Mesenchymal stem cell (in vitro differentiated cells and primary cell): ENCODE data around the gene CDK14.

ENCODE experiments used
- DNase-seq: peaks from one replicate; pipeline ENCODE4 v3.0.0-alpha.2; 2013
- H2AFZ ChIP-seq: one replicate; pipeline ENCODE4 v1.6.1; 2013; ENCODE audit warnings: low read depth, mild to moderate bottlenecking, control low read depth, inconsistent platforms, low read length, moderate library complexity
- H2AK5ac ChIP-seq: 2 replicates; pipeline ENCODE4 v1.6.1; 2013; ENCODE audit warnings: low read length, moderate library complexity, mild to moderate bottlenecking, inconsistent platforms; ENCODE audit not compliant: severe bottlenecking
- H2BK120ac ChIP-seq: one replicate; pipeline ENCODE4 v1.6.1; 2013; ENCODE audit warnings: low read depth, mild to moderate bottlenecking, inconsistent platforms, low read length, moderate library complexity
- H2BK12ac ChIP-seq, 2 experiments: one replicate each; pipeline ENCODE4 v1.6.1; 2013; ENCODE audit warnings: inconsistent platforms in 2 of 2, low read length in 2 of 2, mild to moderate bottlenecking in 2 of 2, moderate library complexity in 2 of 2, control low read depth in 1 of 2
- H2BK15ac ChIP-seq: one replicate; pipeline ENCODE4 v1.6.1; 2013; ENCODE audit warnings: mild to moderate bottlenecking, low read depth, inconsistent platforms; ENCODE audit not compliant: poor library complexity, severe bottlenecking
- H2BK5ac ChIP-seq: 2 replicates; pipeline ENCODE4 v1.6.1; 2013; ENCODE audit warnings: low read depth, mild to moderate bottlenecking, low read length, control low read depth, inconsistent platforms; ENCODE audit not compliant: poor library complexity, severe bottlenecking
- H3K14ac ChIP-seq, 2 experiments: one replicate each; pipeline ENCODE4 v1.6.1; 2013; ENCODE audit warnings: inconsistent platforms in 2 of 2, low read length in 2 of 2, control low read depth in 1 of 2, mild to moderate bottlenecking in 1 of 2, moderate library complexity in 1 of 2
- H3K18ac ChIP-seq, 2 experiments: one replicate each; pipeline ENCODE4 v1.6.1; 2013; ENCODE audit warnings: inconsistent platforms in 2 of 2, low read length in 2 of 2, control low read depth in 1 of 2, low read depth in 1 of 2, mild to moderate bottlenecking in 1 of 2
- H3K23ac ChIP-seq, 2 experiments: one replicate each; pipeline ENCODE4 v1.6.1; 2013; ENCODE audit warnings: inconsistent platforms in 2 of 2, low read length in 2 of 2, mild to moderate bottlenecking in 2 of 2, moderate library complexity in 2 of 2, control low read depth in 1 of 2
- H3K27ac ChIP-seq: 2 replicates; pipeline ENCODE4 v1.5.1; 2013; ENCODE audit warnings: mild to moderate bottlenecking, moderate library complexity, low read length, control low read depth, inconsistent platforms; ENCODE audit not compliant: poor library complexity, severe bottlenecking
- H3K27me3 ChIP-seq, 2 experiments: 2 replicates each; pipeline versions ENCODE4 v1.6.1 to v1.7.0; 2013; ENCODE audit warnings: low read length in 2 of 2, mild to moderate bottlenecking in 2 of 2, moderate library complexity in 2 of 2, control low read depth in 1 of 2, inconsistent platforms in 1 of 2; ENCODE audit not compliant: control insufficient read depth in 1 of 2, insufficient read depth in 1 of 2
- H3K36me3 ChIP-seq, 2 experiments: 2 replicates each; pipeline versions ENCODE4 v1.6.1 to v1.7.0; 2013; ENCODE audit warnings: low read length in 2 of 2, control low read depth in 1 of 2, inconsistent platforms in 1 of 2, low read depth in 1 of 2, mild to moderate bottlenecking in 1 of 2; ENCODE audit not compliant: insufficient read depth in 2 of 2, control insufficient read depth in 1 of 2
- H3K4ac ChIP-seq, 2 experiments: one replicate each; pipeline ENCODE4 v1.6.1; 2013; ENCODE audit warnings: inconsistent platforms in 2 of 2, low read length in 2 of 2, mild to moderate bottlenecking in 2 of 2, moderate library complexity in 2 of 2, control low read depth in 1 of 2, low read depth in 1 of 2
- H3K4me1 ChIP-seq: 2 replicates; pipeline ENCODE4 v1.6.1; 2013; ENCODE audit warnings: low read depth, low read length, control low read depth; ENCODE audit not compliant: control insufficient read depth, insufficient read depth
- H3K4me2 ChIP-seq: 2 replicates; pipeline ENCODE4 v1.6.1; 2013; ENCODE audit warnings: low read length, mild to moderate bottlenecking, inconsistent platforms; ENCODE audit not compliant: poor library complexity, severe bottlenecking
- H3K4me3 ChIP-seq, 2 experiments: 2 replicates each; pipeline versions ENCODE4 v1.5.1 to v1.7.0; 2013; ENCODE audit warnings: low read length in 2 of 2, mild to moderate bottlenecking in 2 of 2, control low read depth in 1 of 2, low read depth in 1 of 2; ENCODE audit not compliant: insufficient read depth in 1 of 2
- H3K79me1 ChIP-seq: replicated peaks from 2 replicates; pipeline ENCODE4 v1.6.1; 2013; ENCODE audit warnings: mild to moderate bottlenecking, control low read depth, low read length, inconsistent platforms; ENCODE audit not compliant: poor library complexity, severe bottlenecking
- H3K9ac ChIP-seq: 2 replicates; pipeline ENCODE4 v1.7.0; 2013; ENCODE audit warnings: mild to moderate bottlenecking, low read length, moderate library complexity
- H3K9me3 ChIP-seq: 2 replicates; pipeline ENCODE4 v1.7.0; 2013; ENCODE audit warnings: mild to moderate bottlenecking, low read length; ENCODE audit not compliant: control insufficient read depth
- H4K8ac ChIP-seq: one replicate; pipeline ENCODE4 v1.6.1; 2013; ENCODE audit warnings: inconsistent platforms, mild to moderate bottlenecking, low read length, moderate library complexity
- H4K91ac ChIP-seq: one replicate; pipeline ENCODE4 v1.6.1; 2013; ENCODE audit warnings: mild to moderate bottlenecking, low read length, inconsistent platforms
- WGBS: methylation state at CpG from one replicate; pipeline ENCODE4 v1.1.7; 2013; ENCODE audit warnings: mixed read lengths; 5-methylcytosine and 5-hydroxymethylcytosine counted together

CDK14 gene

DNA sequence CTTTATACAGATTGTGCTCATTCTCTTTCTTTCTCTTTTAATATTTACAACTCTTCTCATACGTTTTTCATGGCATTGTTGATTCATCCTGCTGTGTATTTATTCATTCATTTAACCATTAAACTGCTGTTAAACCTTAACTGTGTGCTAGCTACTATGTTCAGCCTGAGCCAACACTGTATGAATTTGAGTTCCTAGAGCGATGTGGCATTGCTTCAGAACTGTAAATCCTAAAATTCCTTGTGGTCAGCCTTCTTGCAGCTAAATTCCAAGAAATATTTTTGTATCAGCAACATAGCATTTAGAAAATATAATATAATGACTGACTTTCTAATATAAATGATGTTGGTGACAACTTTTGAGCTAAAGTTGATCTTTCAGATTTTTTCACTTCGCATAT, 483.4 kb downstream of the CDK14 start:
- Histone ChIP-seq H3K4me2 (no peak overlapping the region), H3K4ac (no peak overlapping the region), H3K4me3 (no peak overlapping the region), H3K79me1 (no peaks in the 10 kb centered on the region), H3K9ac (no peak overlapping the region), H3K27ac (peak overlapping the region; percentile 23), H2AFZ (no peak overlapping the region), H2BK120ac (no peak overlapping the region), H4K91ac (no peak overlapping the region), H3K23ac (no peak overlapping the region), H2BK15ac (no peak overlapping the region), H3K27me3 (no peaks in the 10 kb centered on the region), H3K36me3 (no peaks in the 10 kb centered on the region), H2BK5ac (no peak overlapping the region), H2AK5ac (no peak overlapping the region), H3K9me3 (no peaks in the 10 kb centered on the region), H3K14ac (no peak overlapping the region), H3K4me1 (peaks cover 1% of the 10 kb centered on the region), H4K8ac (no peak overlapping the region), H3K18ac (no peak overlapping the region), H2BK12ac (no peak overlapping the region)
- 47% methylated on average over 2 of the region's 3 CpGs for WGBS
- no peak for DNase-seq

DNA sequence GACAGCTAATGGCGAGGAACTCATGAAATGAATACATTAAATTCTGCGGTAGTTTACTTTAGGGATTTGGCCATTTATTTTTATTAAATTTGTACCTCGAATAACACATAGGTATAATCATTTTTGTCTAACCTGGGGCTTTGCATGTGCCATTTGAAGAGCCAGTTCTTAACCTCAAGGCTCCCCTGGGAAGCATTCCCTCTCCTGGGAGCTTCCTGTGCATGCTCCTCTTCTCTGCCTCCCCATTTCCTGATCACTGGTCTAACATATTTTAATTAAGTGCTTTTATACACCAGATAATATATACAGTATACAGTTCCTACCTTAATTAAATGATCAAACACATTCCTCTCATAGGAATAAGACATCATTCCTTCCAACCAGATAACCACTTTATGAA, 484.2 kb downstream of the CDK14 start:
- Histone ChIP-seq H3K36me3 (peaks cover 0 to 2% of the 10 kb centered on the region in 2 experiments), H2BK120ac (no peak overlapping the region), H3K27me3 (no peaks in the 10 kb centered on the region), H3K18ac (no peak overlapping the region), H2BK12ac (no peak overlapping the region), H4K8ac (no peak overlapping the region), H2AFZ (no peak overlapping the region), H3K4me2 (no peak overlapping the region), H3K9me3 (no peaks in the 10 kb centered on the region), H3K4me1 (peaks cover 1% of the 10 kb centered on the region), H3K9ac (no peak overlapping the region), H3K79me1 (no peaks in the 10 kb centered on the region), H3K23ac (no peak overlapping the region), H3K14ac (no peak overlapping the region), H4K91ac (no peak overlapping the region), H3K4ac (no peak overlapping the region), H2BK5ac (no peak overlapping the region), H3K4me3 (no peak overlapping the region), H3K27ac (no peak overlapping the region), H2AK5ac (no peak overlapping the region), H2BK15ac (no peak overlapping the region)
- 95% methylated on average over 2 of the region's 3 CpGs for WGBS
- no peak for DNase-seq

DNA sequence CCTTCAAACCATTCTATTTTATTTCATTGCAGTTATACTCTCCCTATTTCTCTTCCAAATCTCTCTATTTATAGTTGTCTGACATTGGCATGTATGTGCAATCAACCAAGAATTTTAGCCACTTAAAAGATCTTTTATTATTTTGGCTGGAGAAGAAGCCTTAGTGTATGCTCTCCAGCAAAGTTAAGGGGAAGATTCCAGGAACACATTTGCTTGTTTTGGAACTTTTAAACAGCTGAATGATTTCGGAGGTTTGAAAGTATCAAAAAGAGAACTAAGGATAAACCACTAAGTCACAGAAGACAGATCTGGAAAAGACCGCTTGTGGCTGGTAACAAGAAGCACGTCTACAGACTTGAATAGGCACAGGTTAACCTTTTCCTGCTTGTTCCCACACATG, 485.9 kb downstream of the CDK14 start:
- no peak overlapping the region for H2BK120ac ChIP-seq

GRCh38 chr7:91082852-91083495, 486.9 kb downstream of the CDK14 start:
- Histone ChIP-seq H3K27ac (peak overlapping the region; percentile 34), H3K4me2 (no peak overlapping the region), H3K36me3 (peaks cover 0 to 3% of the 10 kb centered on the region in 2 experiments), H2BK120ac (no peak overlapping the region), H2BK15ac (no peak overlapping the region), H4K91ac (no peak overlapping the region), H2BK5ac (no peak overlapping the region), H2AFZ (no peak overlapping the region), H3K4me3 (no peak overlapping the region), H3K9me3 (no peaks in the 10 kb centered on the region), H4K8ac (no peak overlapping the region), H3K27me3 (no peaks in the 10 kb centered on the region), H3K23ac (no peak overlapping the region), H2BK12ac (no peak overlapping the region), H3K18ac (peak overlapping the region in 1 of 2 experiments; percentile 18), H2AK5ac (no peak overlapping the region), H3K14ac (no peak overlapping the region), H3K4ac (no peak overlapping the region), H3K4me1 (peaks cover 1% of the 10 kb centered on the region), H3K9ac (peak overlapping the region; percentile 78), H3K79me1 (no peaks in the 10 kb centered on the region)
- peak; percentile 42 for DNase-seq
- WGBS, result no CpG with 5 or more reads among the region's 2 CpGs

More for the DNA sequence above, 485.9 kb downstream of the CDK14 start:
- Histone ChIP-seq H4K91ac (no peak overlapping the region), H3K4ac (no peak overlapping the region), H3K36me3 (peaks cover 0 to 3% of the 10 kb centered on the region in 2 experiments), H3K9me3 (no peaks in the 10 kb centered on the region), H2BK15ac (no peak overlapping the region), H2AK5ac (no peak overlapping the region), H2BK5ac (no peak overlapping the region), H2BK12ac (no peak overlapping the region), H3K4me2 (no peak overlapping the region), H3K14ac (no peak overlapping the region), H3K27ac (peak overlapping the region; percentile 71), H3K18ac (no peak overlapping the region), H2AFZ (no peak overlapping the region), H3K9ac (peak overlapping the region; percentile 78), H3K23ac (no peak overlapping the region), H3K79me1 (no peaks in the 10 kb centered on the region), H3K27me3 (no peaks in the 10 kb centered on the region), H4K8ac (no peak overlapping the region), H3K4me3 (peak overlapping the region in 1 of 2 experiments; percentile 59), H3K4me1 (peaks cover 1% of the 10 kb centered on the region)
- DNase-seq, result peak; percentile 28
- WGBS, result 45% methylated on average over 3 of the region's 3 CpGs
